ENCODE results near the gene MRM1. TPM values are rescaled to one million over a fixed set of nuclear protein-coding genes. Genes with fewer than 3 reads are reported as not detected.

MRM1 gene
- polyA plus RNA-seq, 3 donors = 0.82 to 2.3 (median 1.5) TPM

DNA sequence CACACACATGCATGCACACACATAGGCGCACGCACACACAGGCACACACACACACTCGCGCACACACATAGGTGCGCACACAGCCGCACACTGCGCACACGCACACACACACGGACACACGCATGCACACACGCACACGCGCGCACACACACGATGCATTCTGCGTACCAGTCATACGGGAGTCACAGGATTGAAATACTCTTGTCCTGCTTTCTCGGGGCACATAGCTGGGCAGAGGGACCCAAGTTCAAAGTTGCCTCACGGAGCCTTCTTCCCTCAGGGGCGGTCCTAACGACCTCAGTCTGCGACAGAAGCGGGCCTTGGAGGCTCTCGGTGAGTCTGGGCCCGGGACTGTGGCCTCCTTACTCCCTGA, 56.0 kb downstream of the MRM1 start:
- Mint-ChIP-seq H3K4me1 (peaks cover 12% of the 10 kb centered on the region), H3K27me3 (ENCODE audit: low read depth in 3 of 3) (peaks cover 27 to 55% (median 33%) of the 10 kb centered on the region in 3 donors), H3K27ac (no peak overlapping the region), H3K36me3 (peaks cover 0 to 4% of the 10 kb centered on the region in 2 donors), H3K9me3 (peaks cover 0 to 2% (median 0%) of the 10 kb centered on the region in 7 donors), H3K4me3 (peak overlapping the region; percentile 63 to 86)
- H3K4me1 ChIP-seq (ENCODE audit: control insufficient read depth in 1 of 2, insufficient read depth in 2 of 2, low read length in 2 of 2) = peaks cover 4 to 8% of the 10 kb centered on the region in 2 donors
- intact Hi-C loops (cut with micrococcal nuclease) = no loop called here
- no peaks in the 10 kb centered on the region for H4K20me1 ChIP-seq (ENCODE audit: insufficient read depth, low read length)
- no peaks in the 10 kb centered on the region for H3K36me3 ChIP-seq (replicated peaks in 1 of 2; ENCODE audit: control insufficient read depth in 1 of 2, insufficient read depth in 2 of 2, low read length in 2 of 2)
- no peak overlapping the region for H3K27ac ChIP-seq (ENCODE audit: low read depth in 1 of 2, low read length in 2 of 2)
- no peaks in the 10 kb centered on the region for H3K9me3 ChIP-seq (replicated peaks in 1 of 2; ENCODE audit: control insufficient read depth in 1 of 2, insufficient read depth in 1 of 2, low read length in 2 of 2)
- peak overlapping the region; percentile 43 for H3K9ac ChIP-seq (ENCODE audit: insufficient read depth, low read length, poor library complexity, severe bottlenecking)
- peak overlapping the region; percentile 72 for H2AFZ ChIP-seq (ENCODE audit: insufficient read depth, low read depth, low read length, poor library complexity, severe bottlenecking)
- no peaks in the 10 kb centered on the region for H3K79me2 ChIP-seq (ENCODE audit: insufficient read depth, low read length)
- no peak for TF ChIP-seq CTCF (IDR thresholded peaks at IDR 0.05)
- H3K27me3 ChIP-seq (ENCODE audit: control insufficient read depth in 2 of 2, insufficient read depth in 2 of 2, low read length in 2 of 2) = peaks cover 0 to 30% of the 10 kb centered on the region in 2 donors
- H3K4me3 ChIP-seq (replicated peaks in 1 of 3; ENCODE audit: low read depth in 2 of 3, low read length in 3 of 3) = peak overlapping the region in 1 of 3 experiments; percentile 54
- DNase-seq = no peak
- 63% methylated on average over 23 of the region's 25 CpGs for WGBS (ENCODE audit: insufficient coverage)
- peak overlapping the region; percentile 72 for H3K4me2 ChIP-seq (replicated peaks; ENCODE audit: extremely low read depth, low read length, poor library complexity, severe bottlenecking)

DNA sequence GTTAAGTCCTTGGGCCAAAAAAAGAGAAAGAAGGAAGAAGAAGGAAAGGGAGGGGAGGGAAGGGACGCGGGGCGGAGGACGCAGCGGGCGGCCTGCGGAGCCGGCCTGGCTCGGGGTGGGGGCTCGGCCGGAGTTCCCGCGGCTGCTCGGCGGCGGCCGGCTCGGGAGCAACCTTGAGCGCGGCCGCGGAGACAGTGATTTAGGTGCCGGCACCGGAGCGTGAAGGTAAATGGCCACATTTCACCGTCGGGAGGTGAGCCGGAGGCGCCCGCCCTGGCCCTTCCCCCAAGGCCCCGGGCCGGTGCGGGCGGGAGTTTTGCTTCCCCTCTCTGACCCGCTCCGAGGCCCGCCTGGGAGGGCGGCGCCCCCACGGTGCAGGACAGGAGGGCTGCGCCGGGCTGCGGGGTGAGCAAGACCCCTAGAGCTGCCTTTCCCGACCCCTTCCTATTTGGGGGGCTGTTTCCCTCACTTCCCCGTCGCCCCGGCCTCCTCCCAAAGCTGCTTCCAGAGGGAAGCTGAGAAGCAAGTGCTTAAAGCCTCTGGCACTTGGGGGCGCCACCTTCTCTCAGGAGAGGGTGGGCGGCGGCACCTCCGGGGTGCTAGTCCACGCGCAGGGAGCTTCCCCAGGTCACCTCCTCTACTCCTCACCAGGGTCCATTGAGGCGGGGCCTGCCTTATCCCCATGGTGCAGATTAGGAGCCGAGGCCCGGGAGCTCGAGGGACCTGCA, 56.5 kb downstream of the MRM1 start:
- TF ChIP-seq CTCF (IDR thresholded peaks at IDR 0.05) = no peak
- Histone ChIP-seq H4K20me1 (ENCODE audit: insufficient read depth, low read length) (no peaks in the 10 kb centered on the region), H3K4me3 (replicated peaks in 1 of 3; ENCODE audit: low read depth in 2 of 3, low read length in 3 of 3) (peak overlapping the region in 2 of 3 experiments; percentile 1 to 54), H3K27ac (ENCODE audit: low read depth in 1 of 2, low read length in 2 of 2) (no peak overlapping the region), H2AFZ (ENCODE audit: insufficient read depth, low read depth, low read length, poor library complexity, severe bottlenecking) (peak overlapping the region; percentile 72), H3K9me3 (replicated peaks in 1 of 2; ENCODE audit: control insufficient read depth in 1 of 2, insufficient read depth in 1 of 2, low read length in 2 of 2) (no peaks in the 10 kb centered on the region), H3K79me2 (ENCODE audit: insufficient read depth, low read length) (no peaks in the 10 kb centered on the region), H3K36me3 (replicated peaks in 1 of 2; ENCODE audit: control insufficient read depth in 1 of 2, insufficient read depth in 2 of 2, low read length in 2 of 2) (no peaks in the 10 kb centered on the region), H3K4me2 (replicated peaks; ENCODE audit: extremely low read depth, low read length, poor library complexity, severe bottlenecking) (peak overlapping the region; percentile 72), H3K27me3 (ENCODE audit: control insufficient read depth in 2 of 2, insufficient read depth in 2 of 2, low read length in 2 of 2) (peaks cover 0 to 30% of the 10 kb centered on the region in 2 donors), H3K4me1 (ENCODE audit: control insufficient read depth in 1 of 2, insufficient read depth in 2 of 2, low read length in 2 of 2) (peaks cover 4 to 8% of the 10 kb centered on the region in 2 donors), H3K9ac (ENCODE audit: insufficient read depth, low read length, poor library complexity, severe bottlenecking) (peak overlapping the region; percentile 43)
- intact Hi-C loops (cut with micrococcal nuclease) = no loop called here
- H3K27ac Mint-ChIP-seq = no peak overlapping the region
- WGBS (ENCODE audit: insufficient coverage) = 6% methylated on average over 51 of the region's 57 CpGs
- peaks cover 0 to 4% of the 10 kb centered on the region in 2 donors for H3K36me3 Mint-ChIP-seq
- peak overlapping the region; percentile 69 to 86 for H3K4me3 Mint-ChIP-seq
- peaks cover 12% of the 10 kb centered on the region for H3K4me1 Mint-ChIP-seq
- H3K27me3 Mint-ChIP-seq (ENCODE audit: low read depth in 3 of 3) = peaks cover 27 to 53% (median 33%) of the 10 kb centered on the region in 3 donors
- peaks cover 0 to 2% (median 0%) of the 10 kb centered on the region in 7 donors for H3K9me3 Mint-ChIP-seq
- no peak for DNase-seq

Other genes starting within 250 kb of the MRM1 start
- not detected for gene TBC1D3H, start 213.1 kb upstream of the MRM1 start, polyA plus RNA-seq
- gene ZNHIT3, start 114.9 kb upstream of the MRM1 start, polyA plus RNA-seq = 10 to 100 TPM; 27.6 to 70.4 (median 63.5) TPM
- 10 to 100 TPM in 1 of 3 donors, 1 to 10 TPM in 2; 1.2 to 51.3 (median 1.9) TPM for gene MYO19, start 66.7 kb upstream of the MRM1 start, polyA plus RNA-seq
- gene PIGW, start 66.6 kb upstream of the MRM1 start, polyA plus RNA-seq = 1 to 10 TPM; 3.1 to 5.9 (median 3.7) TPM
- 10 to 100 TPM; 22.3 to 89.5 (median 31.5) TPM for gene GGNBP2, start 56.7 kb upstream of the MRM1 start, polyA plus RNA-seq
- gene DHRS11, start 9.7 kb upstream of the MRM1 start, polyA plus RNA-seq = 1 to 10 TPM; 1.2 to 4.3 (median 2.7) TPM

Data from CD14-positive monocyte (primary cell).